ENCODE measurements around the gene BANF2.

BANF2 gene

DNA sequence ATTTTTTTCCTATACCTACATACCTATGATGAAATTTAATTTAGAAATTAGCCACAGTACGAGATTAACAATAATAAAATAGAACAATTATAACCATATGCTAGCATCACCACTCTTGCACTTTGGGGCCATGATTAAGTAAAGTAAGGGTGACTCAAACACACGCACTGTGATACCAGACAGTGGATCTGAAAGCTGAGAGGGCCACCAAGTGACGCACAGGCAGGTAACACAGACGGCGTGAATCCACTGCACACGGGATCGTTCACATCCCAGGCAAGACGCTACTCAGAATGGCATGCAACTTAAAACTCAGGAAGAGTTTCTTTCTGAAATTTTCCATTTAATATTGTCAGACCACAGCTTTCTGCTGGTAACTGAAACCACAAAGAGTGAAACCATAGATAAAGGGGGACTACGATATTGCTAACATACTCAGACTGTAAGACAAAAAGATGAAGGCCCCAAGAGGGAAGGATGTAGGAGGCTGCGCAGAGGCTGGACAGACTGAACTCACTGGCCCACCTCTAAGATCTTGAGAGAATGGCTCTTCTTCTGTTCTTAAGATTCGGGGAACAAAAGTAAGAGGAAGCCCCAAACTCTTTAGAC lies 35.6 kb upstream of the BANF2 start:
- DNase-seq (ENCODE audit: low read depth), result no peak

DNA sequence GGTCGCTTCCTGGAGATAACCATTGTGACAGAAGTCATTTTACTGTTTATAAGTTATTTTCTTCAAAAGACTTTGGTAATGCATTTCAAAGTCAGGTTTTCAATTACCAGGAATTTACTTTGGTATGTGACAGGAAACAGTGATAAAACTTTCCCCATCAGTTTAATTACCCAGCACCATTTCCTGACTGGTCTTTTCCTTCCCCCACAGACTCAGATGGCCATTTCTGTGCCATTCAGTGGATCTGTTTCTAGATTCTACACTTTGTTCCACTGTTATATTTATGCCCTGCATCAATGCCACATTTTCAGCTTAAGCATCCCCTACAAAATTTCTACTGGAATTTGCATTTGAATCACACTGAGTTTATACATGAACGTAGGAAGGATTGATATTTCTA lies 34.0 kb upstream of the BANF2 start:
- no peak for DNase-seq (ENCODE audit: low read depth)

DNA sequence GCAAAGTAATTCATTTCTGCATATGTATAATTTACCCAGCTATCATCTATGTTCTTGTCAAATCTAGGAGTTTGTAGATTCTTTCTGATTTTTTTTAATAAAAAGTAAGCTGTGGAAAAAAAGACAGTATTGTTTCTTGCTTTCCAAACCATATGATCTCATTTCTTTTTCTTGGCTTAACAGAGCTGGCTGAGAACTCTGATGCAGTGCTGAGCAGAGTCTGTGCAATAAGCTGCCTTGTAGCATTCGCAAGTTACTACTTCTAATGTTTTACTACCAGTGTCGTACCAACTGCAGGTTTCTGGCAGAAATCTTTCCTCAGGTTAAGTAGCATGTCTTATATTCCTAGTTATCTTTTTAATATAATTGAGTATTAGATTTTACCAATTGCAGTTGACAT lies 33.3 kb upstream of the BANF2 start:
- DNase-seq (ENCODE audit: low read depth), result no peak

DNA sequence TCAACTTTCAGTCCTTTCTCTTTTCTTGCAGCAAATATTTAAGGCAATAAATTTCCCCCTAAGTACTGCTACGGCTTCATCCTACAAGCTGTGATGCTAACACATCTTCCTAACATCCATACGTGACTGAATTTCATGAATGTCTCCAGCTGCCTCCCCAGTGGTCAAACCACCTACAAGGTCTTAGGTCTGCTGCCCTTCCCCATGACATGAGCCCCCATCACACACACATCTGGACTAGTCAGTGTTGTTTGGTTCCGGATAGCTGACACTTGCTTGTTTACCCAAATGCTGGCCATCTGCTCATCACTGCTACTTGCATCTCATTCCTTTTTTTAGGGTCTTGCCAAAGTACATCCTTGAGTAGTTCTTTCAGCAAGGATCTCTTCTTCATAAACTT lies 32.3 kb upstream of the BANF2 start:
- DNase-seq (ENCODE audit: low read depth), result no peak

DNA sequence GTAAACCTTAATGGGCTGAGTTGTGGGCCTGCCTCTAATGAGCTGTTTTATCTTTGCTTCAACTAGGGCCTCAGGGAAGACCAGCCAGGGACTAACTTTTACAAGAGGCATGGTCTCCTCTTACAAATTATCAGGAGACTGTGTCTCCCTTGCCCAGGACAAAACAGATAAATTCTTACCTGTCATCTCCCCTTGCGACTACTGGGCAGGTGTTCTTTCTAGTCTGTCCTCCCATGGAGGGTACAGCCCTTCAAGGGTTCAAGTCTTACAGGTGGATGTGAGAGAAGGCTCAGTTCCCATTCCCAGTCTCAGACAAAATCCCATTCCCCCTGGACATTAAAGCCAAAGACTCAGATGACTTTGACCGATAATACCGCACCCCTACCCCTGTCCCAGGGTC lies 31.3 kb upstream of the BANF2 start:
- no peak for DNase-seq (ENCODE audit: low read depth)

DNA sequence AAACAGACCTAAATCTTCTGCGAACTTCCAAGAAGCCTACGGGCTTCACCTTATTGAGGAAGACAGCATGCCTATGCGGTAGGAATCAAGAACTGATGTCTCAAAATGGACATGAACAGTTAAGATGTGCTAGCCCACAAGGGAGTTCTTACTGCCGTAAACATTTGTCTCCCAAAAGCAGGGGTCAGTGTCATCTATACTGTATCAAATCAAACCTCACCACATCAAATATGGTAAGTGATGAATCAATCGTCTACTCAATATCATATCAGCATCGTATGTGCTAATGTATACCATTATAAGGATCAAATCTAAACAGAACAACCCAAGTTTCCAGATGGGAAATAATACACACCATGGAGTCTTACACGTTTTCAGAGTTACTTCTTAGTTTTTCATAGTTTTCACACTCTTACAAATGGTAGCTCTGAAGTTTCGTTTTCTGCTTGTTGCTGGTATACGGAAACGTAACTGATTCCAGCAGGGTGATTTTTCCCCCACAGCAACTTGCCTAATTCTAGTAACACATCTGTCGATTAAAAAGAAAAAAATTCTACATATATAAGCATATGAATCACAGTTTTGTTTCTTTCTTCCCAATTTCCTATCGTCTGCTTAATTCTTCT lies 30.3 kb upstream of the BANF2 start:
- DNase-seq (ENCODE audit: low read depth), result no peak

DNA sequence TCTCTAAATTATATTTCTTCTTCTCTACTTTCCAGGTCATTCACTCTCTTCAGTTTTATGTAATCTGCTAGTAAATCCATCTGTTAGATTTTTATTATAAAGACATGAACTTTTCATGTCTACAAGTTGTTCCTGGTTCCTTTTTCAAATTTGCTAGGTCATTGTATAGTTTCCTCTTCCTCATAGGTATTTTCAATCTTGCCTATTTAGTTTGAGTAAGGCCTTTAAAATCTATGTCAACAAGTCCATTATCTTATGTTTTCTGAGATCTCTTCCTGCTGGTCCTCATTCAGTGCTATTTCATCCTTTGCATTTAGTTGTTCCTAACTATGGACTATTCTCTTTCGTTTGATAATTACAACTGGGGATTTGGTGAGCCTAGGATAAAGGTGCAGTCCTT lies 28.8 kb upstream of the BANF2 start:
- no peak for DNase-seq (ENCODE audit: low read depth)

DNA sequence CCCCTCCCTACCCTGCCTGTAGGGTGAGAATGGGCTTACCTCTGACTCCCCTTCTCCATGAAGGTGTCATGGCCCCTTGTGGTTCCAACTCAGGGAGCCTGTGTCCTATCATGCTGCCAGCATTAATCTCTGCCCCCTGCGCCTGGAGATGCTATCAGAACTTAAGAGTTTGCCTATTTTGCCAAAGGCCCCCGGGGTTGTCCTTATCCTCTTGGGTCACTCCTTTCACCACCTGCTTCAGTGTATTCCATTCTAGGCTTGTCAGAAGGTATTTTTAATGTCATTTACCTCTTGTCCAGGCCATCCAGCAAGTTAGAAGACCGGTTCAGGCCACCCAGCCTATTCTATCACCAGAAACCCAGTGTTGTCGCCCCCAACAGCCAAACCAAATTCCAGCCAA lies 28.2 kb upstream of the BANF2 start:
- DNase-seq (ENCODE audit: low read depth), result no peak

DNA sequence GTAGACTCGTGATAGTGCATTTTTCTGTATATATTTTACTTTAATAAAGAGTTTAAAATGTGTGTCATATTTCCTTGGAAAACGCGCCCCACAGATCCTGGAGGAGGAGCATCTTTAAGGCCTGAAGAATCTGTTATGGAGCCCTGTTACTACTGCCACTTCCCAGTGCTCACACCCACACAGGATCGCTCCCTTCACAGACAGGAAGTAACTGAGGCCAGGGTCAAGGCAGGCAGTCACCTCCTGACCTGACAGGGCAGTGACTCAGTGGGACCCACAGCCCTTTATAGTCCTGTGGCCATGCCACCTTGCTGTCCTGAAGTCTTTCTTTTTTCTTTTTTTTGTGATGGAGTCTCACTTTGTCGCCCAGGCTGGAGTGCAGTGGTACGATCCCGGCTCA lies 26.7 kb upstream of the BANF2 start:
- DNase-seq (ENCODE audit: low read depth), result no peak

DNA sequence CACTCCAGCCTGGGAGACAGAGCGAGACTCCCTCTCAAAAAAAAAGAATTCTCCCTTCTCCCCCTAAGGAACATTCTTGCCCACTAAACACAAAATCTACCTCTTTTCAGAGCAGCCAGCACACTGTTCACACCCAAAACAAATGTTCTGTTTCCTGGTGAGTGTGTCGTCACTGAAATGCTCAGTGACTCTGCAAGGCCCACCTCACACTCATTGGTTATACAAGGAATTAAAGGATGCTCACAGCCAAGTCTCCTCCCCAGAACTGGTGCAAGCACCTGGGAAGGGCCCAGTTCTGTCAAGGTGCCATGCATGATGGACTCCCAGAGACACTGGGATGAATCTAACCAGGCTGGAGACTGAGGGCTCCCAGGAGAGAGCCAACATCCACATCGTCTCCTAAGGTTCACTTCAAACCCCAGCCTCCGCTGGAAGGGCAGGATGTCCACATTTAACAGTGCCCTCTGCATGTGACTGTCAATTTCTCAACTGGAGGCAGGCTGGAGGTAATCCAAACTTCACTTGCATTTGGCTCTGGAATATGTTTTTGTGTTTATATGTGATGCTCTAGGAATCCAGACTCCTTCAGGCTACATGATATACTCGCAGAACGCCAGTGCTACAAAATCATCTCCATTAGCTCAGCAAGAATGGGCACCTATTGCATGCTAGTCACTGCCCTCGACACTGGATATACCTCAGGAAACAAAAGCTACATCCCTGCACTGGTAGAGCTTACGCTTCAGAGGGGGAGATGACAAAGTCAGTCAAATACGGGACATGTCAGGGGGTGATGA lies 24.8 kb upstream of the BANF2 start:
- DNase-seq (ENCODE audit: low read depth), result no peak

DNA sequence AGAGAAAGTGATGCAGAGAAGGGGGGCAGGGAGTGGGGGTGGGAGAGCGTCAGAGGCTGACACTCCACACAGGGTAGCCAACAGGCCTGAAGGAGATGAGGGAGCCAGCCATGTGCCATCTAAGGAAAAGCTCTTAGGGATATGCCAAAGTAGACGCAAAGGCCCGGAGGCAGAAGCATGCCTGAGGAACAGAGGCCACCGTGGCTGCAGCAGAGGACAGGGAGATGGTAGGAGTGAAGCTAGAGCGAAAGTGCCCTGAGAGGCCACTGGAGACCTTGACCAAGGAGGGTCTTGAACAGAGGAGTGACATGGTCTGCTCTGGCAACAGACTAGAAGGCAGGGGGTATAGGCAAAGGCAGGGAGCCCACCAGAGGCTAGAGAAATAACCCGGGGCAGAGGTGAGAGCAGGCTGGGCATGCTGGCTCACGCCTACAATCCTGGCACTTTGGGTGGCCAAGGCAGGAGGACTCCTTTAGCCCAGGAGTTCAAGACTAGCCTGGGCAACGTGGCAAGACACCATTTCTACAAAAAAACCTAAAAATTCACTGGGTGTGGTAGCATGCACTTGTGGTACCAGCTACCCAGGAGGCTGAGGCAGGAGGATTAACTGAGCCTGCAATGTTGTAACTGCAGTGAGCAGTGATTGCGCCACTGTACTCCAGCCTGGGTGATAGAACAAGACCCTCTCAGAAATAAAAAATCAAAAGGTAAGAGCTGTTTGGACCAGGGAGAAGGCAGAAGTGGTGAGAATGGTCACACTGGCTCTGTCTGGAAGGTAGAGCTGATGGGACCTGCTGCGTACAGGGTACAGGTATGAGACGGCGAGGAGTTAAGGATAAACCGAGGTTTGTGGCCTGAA lies 24.0 kb upstream of the BANF2 start:
- no peak for DNase-seq (ENCODE audit: low read depth)

DNA sequence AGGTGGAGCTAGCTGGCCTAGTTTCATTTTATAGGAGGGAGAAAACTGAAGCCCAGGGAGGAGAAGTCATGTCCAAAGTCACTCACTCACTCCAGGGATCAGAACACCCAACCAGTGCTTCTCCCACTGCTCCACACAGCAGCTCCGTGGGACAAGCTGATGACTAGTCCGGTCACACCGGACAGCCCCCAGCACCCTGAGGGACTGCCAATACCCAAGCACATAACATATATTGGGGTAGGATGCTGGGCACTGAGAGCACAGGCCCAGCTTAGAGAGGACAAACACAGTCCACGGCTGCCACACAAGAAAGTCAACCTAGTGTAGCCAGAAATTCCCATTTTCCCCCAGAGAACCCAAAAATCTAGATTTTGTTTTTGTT lies 23.4 kb upstream of the BANF2 start:
- no peak for DNase-seq (ENCODE audit: low read depth)

DNA sequence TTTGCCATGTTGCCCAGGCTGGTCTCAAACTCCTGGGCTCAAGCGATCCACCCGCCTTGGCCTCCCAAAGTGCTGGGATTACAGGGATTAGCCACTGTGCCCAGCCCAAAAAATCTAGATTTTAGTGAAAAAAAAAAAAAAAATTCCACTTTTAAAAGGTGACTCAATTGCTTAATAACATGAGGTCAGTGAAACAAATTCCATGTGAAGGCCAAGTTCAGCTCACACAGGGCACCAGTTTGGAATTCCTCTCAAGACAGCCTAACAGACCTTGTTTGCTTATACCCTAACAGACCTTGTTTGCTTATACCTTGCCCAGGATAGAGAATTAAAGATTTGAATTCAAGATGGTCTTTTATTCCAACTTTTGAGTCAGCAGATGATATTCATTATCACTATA lies 22.8 kb upstream of the BANF2 start:
- DNase-seq (ENCODE audit: low read depth), result no peak

DNA sequence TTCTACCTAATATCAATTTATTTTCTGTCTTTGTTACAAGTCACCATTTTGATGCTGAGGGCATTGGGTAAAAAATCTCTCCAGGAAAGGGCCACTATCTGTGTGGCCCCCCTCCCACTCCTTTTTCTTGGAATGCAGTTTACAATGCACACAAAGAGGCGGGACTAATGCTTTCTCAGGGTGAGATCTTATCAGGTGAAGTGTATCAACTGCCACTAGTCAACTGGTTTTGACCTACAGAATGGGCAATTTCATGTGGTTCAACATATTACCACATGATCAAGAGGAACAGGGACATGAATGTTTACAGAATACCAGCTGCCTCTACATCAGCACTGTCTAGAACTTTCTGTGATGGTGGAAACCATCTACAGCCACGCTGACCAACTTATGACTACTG lies 21.5 kb upstream of the BANF2 start:
- no peak for DNase-seq (ENCODE audit: low read depth)

DNA sequence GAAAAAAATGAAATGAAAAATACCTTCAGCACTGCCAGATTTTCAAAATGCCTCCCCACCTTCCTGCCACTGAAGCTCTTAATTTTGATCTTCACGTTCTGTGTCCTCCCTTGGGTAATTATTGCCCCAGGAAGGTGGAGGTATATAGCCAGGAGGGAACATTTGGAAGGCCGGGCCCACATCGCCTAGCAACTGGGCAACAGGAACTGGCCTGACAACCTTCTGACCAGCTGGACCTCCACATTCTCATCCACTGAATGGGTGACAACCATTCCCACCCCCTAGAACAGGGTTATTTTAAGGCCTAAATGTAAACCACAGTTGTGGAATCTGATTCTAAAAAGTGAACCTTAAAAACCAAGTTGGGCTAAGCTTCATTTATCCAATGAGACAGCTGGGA lies 20.9 kb upstream of the BANF2 start:
- no peak for DNase-seq (ENCODE audit: low read depth)

DNA sequence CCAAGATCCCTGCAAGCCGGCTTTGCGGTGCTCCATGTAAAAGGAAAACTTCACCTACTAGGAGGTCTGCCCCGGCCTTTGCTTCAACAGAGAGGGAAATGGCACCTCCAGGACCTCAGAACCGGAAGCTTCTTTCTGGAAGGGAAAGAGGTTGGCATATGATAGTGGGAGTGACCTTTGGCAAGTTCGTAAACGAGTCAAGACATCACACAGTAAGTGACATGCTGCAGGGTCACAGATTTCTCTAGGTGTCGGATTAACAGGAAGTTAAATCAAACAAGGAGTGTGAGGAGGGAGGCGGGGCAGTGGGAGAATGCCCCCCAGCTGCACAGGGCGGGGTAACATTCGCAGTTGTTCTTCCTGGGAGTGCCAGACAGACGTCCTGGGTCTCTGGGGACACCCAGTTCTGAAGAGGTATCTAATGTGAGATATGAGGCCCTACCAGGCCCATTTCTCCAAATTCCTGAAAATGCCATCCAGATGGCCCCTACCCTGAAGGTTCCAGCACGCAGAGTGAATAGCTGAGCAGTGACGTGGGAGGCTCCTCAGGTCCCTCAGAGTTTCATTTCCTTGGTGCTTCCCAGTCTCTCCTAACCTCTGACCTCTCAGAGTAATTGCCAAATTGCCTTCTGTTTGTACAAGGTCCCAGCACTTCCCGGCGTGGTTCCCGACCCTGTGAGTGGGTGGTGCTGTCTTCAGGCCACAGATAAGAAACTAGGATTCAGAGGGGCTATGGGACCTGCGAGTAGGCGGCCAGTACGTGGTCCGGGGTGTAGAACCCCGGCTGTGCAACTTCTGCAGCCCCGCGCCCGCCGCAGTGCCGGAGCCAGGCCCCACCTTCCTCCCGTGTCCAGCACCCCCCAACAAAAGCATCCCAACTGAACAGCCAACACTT lies 19.6 kb upstream of the BANF2 start:
- DNase-seq (ENCODE audit: low read depth), result no peak

DNA sequence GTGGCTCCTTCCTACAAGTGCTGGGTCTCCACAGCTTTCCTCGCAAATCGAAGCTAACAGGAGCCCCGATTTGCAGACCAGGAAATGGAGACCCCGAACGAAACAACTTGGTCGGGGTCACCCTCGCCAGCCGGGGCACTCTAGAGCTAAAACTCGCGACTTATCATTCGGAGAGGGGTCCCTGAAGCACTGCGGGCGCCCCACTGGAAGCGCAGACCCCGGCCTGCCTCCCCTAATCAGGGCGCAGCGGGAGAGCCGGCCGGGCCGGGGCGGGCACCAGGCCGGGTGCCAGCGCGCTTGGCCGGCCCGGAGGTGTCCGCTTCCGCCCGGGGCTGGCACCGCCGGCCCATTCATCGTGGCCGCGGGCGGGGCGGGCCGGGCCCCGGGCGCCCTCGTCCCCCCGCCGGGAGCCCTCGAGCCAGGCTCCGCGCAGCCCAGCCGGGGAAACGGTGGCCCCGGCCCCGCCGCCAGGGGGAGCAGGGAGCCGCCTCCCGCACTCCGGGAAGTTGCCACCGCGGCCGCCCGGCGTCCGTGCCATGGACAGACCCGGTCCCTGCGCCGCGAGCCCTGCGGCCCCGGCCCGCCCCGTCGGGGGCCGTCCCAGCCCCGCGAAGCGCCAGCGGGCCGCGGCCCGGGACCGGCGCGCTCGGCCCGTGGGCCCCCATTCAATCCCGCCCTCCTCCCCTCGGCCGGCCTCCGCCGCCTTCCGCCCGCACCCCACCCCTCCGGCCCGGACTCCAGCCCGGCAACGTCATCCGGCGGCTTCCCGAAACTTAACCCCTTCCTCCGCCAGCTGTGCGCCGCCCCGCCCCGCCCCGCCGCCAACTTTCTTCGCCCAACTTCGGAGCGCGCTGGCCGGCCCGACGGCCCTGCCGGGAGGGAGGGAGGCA lies 18.7 kb upstream of the BANF2 start:
- DNase-seq (ENCODE audit: low read depth), result peak; percentile 79

DNA sequence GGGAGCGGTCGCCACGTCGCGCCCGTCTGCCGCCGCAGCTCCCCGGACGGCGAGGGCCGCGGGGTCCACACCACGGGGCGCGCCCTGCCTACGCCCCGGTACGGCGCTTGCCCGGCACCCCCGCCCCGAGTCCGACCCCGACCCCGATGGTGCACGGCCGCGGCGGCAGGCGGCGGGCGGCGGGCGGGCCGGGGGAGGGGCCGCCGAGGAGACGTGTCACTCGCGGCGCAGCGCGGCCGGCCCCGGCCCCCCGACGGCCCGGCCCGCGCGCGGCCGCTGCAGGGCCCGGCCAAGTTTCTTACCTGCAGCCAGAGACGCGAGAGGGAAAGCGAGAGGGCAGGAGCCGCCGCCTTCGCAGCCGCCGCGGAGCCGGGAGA lies 18.1 kb upstream of the BANF2 start:
- DNase-seq (ENCODE audit: low read depth), result no peak

DNA sequence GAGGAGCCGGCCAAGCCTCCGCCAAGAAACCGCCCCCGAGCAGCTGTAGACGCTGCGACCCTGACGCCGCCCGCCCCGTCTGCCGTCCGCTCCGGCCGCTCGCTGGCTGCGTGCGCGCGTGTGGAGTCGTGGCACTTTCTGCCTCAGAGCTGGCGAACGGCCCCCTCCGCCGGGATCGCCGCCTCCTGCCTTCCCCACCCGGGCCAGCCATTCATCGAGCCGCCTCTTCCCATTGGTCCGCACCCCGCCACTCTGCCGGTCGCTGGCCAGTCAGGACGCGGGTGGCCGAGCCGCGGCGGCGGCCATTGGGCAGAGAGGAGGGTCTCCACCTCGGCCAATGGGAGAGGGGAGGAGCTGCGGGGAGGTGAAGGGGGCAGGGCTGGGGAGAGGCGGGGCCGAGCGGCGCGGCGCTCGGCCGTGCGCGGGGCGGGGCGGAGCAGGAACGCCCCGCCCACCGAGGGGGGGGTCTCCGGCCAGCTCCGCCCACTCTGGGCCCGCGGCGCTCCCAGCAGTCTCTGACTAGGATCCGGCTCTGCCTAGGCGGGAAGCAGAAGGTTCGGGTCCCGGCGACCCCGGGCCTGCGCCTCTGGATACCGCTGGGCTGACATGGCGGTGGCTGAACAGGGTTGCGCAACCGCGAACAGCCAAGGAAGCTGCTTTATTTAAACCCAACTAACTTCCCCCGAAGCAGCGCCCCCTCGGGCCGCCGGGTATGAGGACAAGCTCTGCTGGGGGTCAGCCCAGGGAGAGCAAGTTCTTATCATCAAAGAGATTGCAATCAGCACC lies 17.5 kb upstream of the BANF2 start, which contains the start of gene RRBP1:
TSS of gene RRBP1 (minus strand) at position 140 of the 786 bp plus-strand sequence. CDS start 21,735 bp downstream, outside the sequence.
- DNase-seq (ENCODE audit: low read depth), result peak; percentile 96

DNA sequence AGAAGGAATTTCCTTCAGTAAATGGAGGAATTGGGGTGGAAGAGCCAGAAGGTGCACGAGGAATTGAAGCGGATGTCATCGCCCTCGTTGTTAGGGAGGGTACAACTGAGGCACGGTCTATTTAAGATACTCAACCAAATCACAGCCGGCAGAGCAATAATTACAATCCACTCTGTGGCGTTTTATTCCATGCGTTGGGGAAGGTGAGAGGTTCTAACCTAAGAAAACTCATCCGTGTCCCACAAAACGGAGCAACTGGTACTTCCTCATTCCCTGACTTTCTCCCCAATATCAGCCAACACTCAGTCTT lies 16.9 kb upstream of the BANF2 start:
- DNase-seq (ENCODE audit: low read depth), result no peak
